Panc1 (cell line): Measurements from ENCODE around the gene TFB2M. TPM values are rescaled to one million over a fixed set of nuclear protein-coding genes. Genes with fewer than 3 reads are reported as not detected.

Experiments
- ATAC-seq: fragments of 200-7000 bp; cut with Tn5 transposase; 2 replicates; pipeline ENCODE4 v1.9.1; 2020; ENCODE audit warnings: mild to moderate bottlenecking, moderate library complexity
- BruUV-seq: library from RNA; stranded (reverse); fragments of 400-500 nt; replicated peaks from 2 replicates; lab custom pipeline; 2021; lab: Mats Ljungman, UMichigan
- CTCF ChIA-PET: fragments of 300-600 bp; sonication (Branson Sonifier 250); formaldehyde crosslinking; loops from one replicate; lab custom pipeline; 2022; ENCODE audit warnings: antibody characterized with exemption; lab: Charles Lee
- POLR2A ChIA-PET: fragments of 300-600 bp; sonication (Branson Sonifier 250); formaldehyde crosslinking; loops from one replicate; lab custom pipeline; 2022; ENCODE audit warnings: antibody characterized with exemption; lab: Charles Lee
- DNase-seq: peaks from one replicate; pipeline ENCODE4 v3.0.0-alpha.2; 2010; ENCODE audit warnings: low read depth, low spot score
- H3K27ac ChIP-seq: 2 replicates; pipeline ENCODE4 v1.5.1; 2011; ENCODE audit warnings: mild to moderate bottlenecking, low read length, inconsistent platforms
- H3K27me3 ChIP-seq: fragments of 200-500 bp; sonication (Bioruptor generic); 2 replicates; pipeline ENCODE4 v1.6.0; 2014; ENCODE audit warnings: low read length, inconsistent platforms; ENCODE audit not compliant: control insufficient read depth, insufficient read depth
- H3K36me3 ChIP-seq: fragments of 200-500 bp; sonication (Bioruptor generic); 2 replicates; pipeline ENCODE4 v1.5.1; 2014; ENCODE audit warnings: inconsistent platforms, mild to moderate bottlenecking, low read length, moderate library complexity; ENCODE audit not compliant: control insufficient read depth, insufficient read depth
- H3K4me1 ChIP-seq: 2 replicates; pipeline ENCODE4 v1.5.1; 2011; ENCODE audit warnings: inconsistent platforms, mild to moderate bottlenecking, low read length, moderate library complexity; ENCODE audit not compliant: control insufficient read depth, insufficient read depth
- H3K4me3 ChIP-seq, 2 experiments: 2 replicates each; pipeline ENCODE4 v1.5.1; 2011 to 2012; ENCODE audit warnings: low read depth in 2 of 2, low read length in 2 of 2, mild to moderate bottlenecking in 2 of 2, inconsistent platforms in 1 of 2, moderate library complexity in 1 of 2
- H3K9me3 ChIP-seq: fragments of 200-500 bp; sonication (Bioruptor generic); 2 replicates; pipeline ENCODE4 v1.5.1; 2014; ENCODE audit warnings: low read depth, mild to moderate bottlenecking, inconsistent platforms, low read length, moderate library complexity; ENCODE audit not compliant: control insufficient read depth, insufficient read depth
- CTCF ChIP-seq: fragments of 450-650 bp; IDR thresholded peaks from 2 replicates; pipeline ENCODE4 v1.5.1; 2017; ENCODE audit warnings: mild to moderate bottlenecking
- POLR2AphosphoS5 ChIP-seq: IDR thresholded peaks from 2 replicates; pipeline ENCODE4 v1.6.1; 2012; ENCODE audit warnings: mild to moderate bottlenecking, low read depth, low read length, moderate library complexity
- REST ChIP-seq, 2 experiments: IDR thresholded peaks; 2 replicates each; pipeline ENCODE4 v1.6.1; 2011 to 2012; ENCODE audit warnings: low read depth in 2 of 2, control low read depth in 1 of 2, low read length in 1 of 2, mild to moderate bottlenecking in 1 of 2, moderate library complexity in 1 of 2; ENCODE audit not compliant: insufficient read depth in 1 of 2
- SIN3A ChIP-seq: IDR thresholded peaks from 2 replicates; pipeline ENCODE4 v1.6.1; 2012; ENCODE audit warnings: low read depth, mild to moderate bottlenecking, low read length, moderate library complexity, borderline replicate concordance; ENCODE audit not compliant: insufficient read depth
- TCF7L2 ChIP-seq: IDR thresholded peaks from 2 replicates; pipeline ENCODE4 v1.6.1; 2011; ENCODE audit warnings: mild to moderate bottlenecking, low read depth, low read length, inconsistent platforms
- in situ Hi-C: cut with HindIII; loops from 2 replicates; pipeline ENCODE4 v1.10.0; 2016; ENCODE audit warnings: low sequenced_read_pairs, low pct_unique_long_range_greater_than_20kb
- intact Hi-C: fragments of 100-400 bp; cut with micrococcal nuclease; formaldehyde crosslinking; loops from one replicate; pipeline ENCODE4 v1.10.0; 2022; ENCODE audit not compliant: unreplicated experiment
- total RNA-seq: library from RNA; stranded (reverse); gene quantifications from one replicate; pipeline ENCODE4 v1.2.1, GENCODE V29; 2021; ENCODE audit not compliant: unreplicated experiment

The TFB2M gene
- total RNA-seq, 1 experiment from 2014 or later, result 21.0 TPM

- TF ChIP-seq POLR2AphosphoS5 (no peak), TCF7L2 (no peak), REST (IDR thresholded peaks at IDR 0.05; ENCODE audit: insufficient read depth in 1 of 2, low read depth in 2 of 2, low read length in 1 of 2) (no peak), CTCF (no peak), SIN3A (no peak)
- POLR2A ChIA-PET, result no interaction called here
- Histone ChIP-seq H3K9me3 (peaks cover 5% of the 10 kb centered on the region; the same call in 1 of the 2 replicates), H3K27me3 (no peaks in the 10 kb centered on the region; the same call in 1 of the 2 replicates), H3K4me3 (no peak overlapping the region), H3K27ac (no peak overlapping the region), H3K4me1 (no peaks in the 10 kb centered on the region), H3K36me3 (no peaks in the 10 kb centered on the region)
- BruUV-seq, result no TSS peak
- DNase-seq (no peak), ATAC-seq (no peak)
- CTCF ChIA-PET, result no interaction called here
- intact Hi-C loops, result no loop called here
- in situ Hi-C loops, result no loop called here
These were observed 39.1 kb downstream of the TFB2M start for GRCh38 chr1:246526915-246527314.

- BruUV-seq, result no TSS peak
- H3K4me3 ChIP-seq, result no peak overlapping the region
- no peak overlapping the region for H3K27ac ChIP-seq
- intact Hi-C loops, result no loop called here
- H3K9me3 ChIP-seq, result peaks cover 5% of the 10 kb centered on the region; the same call in 1 of the 2 replicates
- ChIA-PET CTCF (no interaction called here), POLR2A (no interaction called here)
- in situ Hi-C loops, result no loop called here
- H3K4me1 ChIP-seq, result no peaks in the 10 kb centered on the region
- no peaks in the 10 kb centered on the region for H3K36me3 ChIP-seq
- DNase-seq, result no peak
- TF ChIP-seq POLR2AphosphoS5 (no peak), TCF7L2 (no peak), CTCF (no peak), SIN3A (no peak), REST (IDR thresholded peaks at IDR 0.05; ENCODE audit: insufficient read depth in 1 of 2, low read depth in 2 of 2, low read length in 1 of 2) (no peak)
- ATAC-seq, result no peak
- no peaks in the 10 kb centered on the region; the same call in 1 of the 2 replicates for H3K27me3 ChIP-seq
These were observed 39.7 kb downstream of the TFB2M start for GRCh38 chr1:246526380-246526779.
